ENCODE measurements around the gene PLTP.

PLTP gene

GRCh38 chr20:45887346-45887715, 24.6 kb downstream of the PLTP start, which contains the start of gene SPATA25:
TSS of gene SPATA25 (minus strand) at chr20:45887622. CDS start at chr20:45887590, 32 bp downstream.
- TF ChIP-seq CTCF (IDR thresholded peaks at IDR 0.05) = no peak

GRCh38 chr20:45886590-45887345, 25.2 kb downstream of the PLTP start:
- no peak for TF ChIP-seq CTCF (IDR thresholded peaks at IDR 0.05)

GRCh38 chr20:45883100-45883469, 28.9 kb downstream of the PLTP start:
- TF ChIP-seq CTCF (IDR thresholded peaks at IDR 0.05) = no peak

GRCh38 chr20:45882469-45883099, 29.4 kb downstream of the PLTP start:
- TF ChIP-seq CTCF (IDR thresholded peaks at IDR 0.05) = no peak

GRCh38 chr20:45880988-45881788, 30.8 kb downstream of the PLTP start, which contains the start of gene ZSWIM1:
TSS of gene ZSWIM1 (plus strand) at chr20:45881227. CDS start at chr20:45882593, 1,366 bp downstream.
- TF ChIP-seq CTCF (IDR thresholded peaks at IDR 0.05) = no peak

- TF ChIP-seq CTCF (IDR thresholded peaks at IDR 0.05) = no peak
These were observed 33.7 kb downstream of the PLTP start for GRCh38 chr20:45878076-45878761.

- TF ChIP-seq CTCF (IDR thresholded peaks at IDR 0.05) = no peak
These were observed 37.4 kb downstream of the PLTP start for GRCh38 chr20:45874576-45874975.

Measured in LNCAP (cell line).